Memory B cell (primary cell): Measurements from ENCODE around the gene ENG.

Source experiments
- ATAC-seq: fragments of 150-1000 bp; cut with Tn5 transposase; 2 replicates; pipeline ENCODE4 v1.10.0; 2021; ENCODE audit warnings: low read depth, mild to moderate bottlenecking, moderate library complexity
- DNase-seq, 2 donors: peaks; one replicate each; pipeline ENCODE4 v3.0.0; 2022; ENCODE audit warnings: low spot score in 2 of 2
- H3K27ac Mint-ChIP-seq: one replicate; pipeline ENCODE4 v1.8.0; 2022; ENCODE audit warnings: mild to moderate bottlenecking, moderate library complexity, mixed read lengths
- H3K27me3 Mint-ChIP-seq: one replicate; pipeline ENCODE4 v1.8.0; 2022; ENCODE audit warnings: mixed read lengths
- H3K36me3 Mint-ChIP-seq: one replicate; pipeline ENCODE4 v1.8.0; 2022; ENCODE audit warnings: mild to moderate bottlenecking, mixed read lengths
- H3K4me1 Mint-ChIP-seq: one replicate; pipeline ENCODE4 v1.8.0; 2022; ENCODE audit warnings: mixed read lengths
- H3K4me3 Mint-ChIP-seq: one replicate; pipeline ENCODE4 v1.8.0; 2022; ENCODE audit warnings: mild to moderate bottlenecking, moderate library complexity, mixed read lengths
- H3K9me3 Mint-ChIP-seq: one replicate; pipeline ENCODE4 v1.8.0; 2022; ENCODE audit warnings: mixed read lengths

Gene ENG

DNA sequence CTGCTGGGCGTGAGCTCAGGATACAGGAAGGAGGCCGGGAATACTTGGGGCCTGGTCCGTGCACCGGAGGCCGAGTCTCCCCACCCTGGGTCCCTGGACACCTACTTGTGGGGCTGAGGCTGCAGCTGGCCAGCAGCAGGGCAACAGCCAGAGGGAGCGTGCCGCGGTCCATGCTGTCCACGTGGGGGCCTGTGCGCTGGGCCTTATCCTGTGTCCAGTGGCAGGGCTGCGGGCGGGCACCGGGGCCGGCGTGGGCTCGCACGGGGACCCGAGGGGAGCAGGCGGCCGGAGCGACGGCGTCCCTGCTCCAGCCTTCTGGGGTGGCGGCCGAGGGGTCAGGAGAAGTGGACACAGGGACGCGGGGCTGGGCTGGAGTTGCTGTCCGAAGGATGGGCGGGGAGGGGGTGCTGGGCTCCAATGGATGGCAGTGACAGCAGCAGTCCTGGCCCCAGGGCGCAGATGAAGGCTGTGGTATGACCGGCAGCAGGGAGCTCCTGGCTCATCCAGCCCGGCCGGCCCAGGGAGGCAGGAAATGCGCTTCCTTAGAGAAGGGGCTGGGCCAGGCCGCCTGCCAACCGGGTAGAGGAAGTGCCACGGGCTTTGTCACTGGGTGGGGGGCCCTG lies at the start of gene ENG:
Gene ENG, minus strand, starts transcription at position 475 of the 623 bp plus-strand sequence. Its CDS starts 303 bp downstream, at position 172.
- ATAC-seq, result no peak

DNA sequence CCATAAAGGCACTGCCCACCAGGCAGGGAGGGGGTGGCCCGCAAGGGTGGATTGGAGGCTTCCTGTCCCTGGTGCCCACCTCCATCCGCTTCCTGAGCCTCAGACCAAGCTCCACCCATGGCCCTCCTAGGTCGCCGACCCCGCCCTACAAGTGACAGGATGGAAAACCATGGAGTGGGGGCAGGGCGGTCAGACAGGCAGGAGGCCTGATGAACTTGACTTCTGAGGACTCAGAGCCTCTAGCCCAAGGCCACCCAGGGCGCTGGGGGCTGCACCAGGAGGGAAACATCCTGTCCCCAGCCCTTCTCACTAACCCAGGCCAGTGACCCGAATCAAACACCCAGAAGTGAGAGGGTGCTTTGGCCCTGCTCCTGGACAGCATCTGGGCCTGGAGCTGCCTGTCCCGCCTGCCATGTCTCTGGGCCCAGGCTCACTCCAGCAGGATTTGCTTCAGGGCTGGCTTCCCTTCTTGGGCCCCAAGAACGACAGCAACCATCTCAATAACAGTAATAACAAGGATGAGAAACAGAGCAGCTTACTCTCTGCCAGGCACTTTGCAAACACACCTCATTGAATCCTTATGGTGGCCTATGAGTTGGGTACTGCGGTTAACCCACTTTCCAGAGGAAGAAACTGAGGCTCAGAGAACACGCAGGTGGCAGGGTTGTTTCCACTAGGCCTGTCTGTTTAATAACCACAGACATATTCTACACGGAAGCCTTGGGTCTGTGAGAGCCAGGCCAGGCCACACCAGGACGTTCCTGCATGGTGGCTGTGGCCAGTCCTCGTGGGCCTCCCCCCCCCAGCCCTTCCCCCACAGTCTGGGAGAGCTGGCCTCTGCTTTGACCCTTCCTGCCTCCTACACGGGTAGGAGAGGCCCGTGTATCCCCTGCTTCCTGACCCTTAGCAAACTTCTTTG lies 49.4 kb upstream of the ENG start:
- Mint-ChIP-seq H3K27me3 (no peaks in the 10 kb centered on the region), H3K9me3 (no peaks in the 10 kb centered on the region), H3K4me3 (peak overlapping the region; percentile 81), H3K27ac (peak overlapping the region; percentile 99), H3K36me3 (peaks cover 1% of the 10 kb centered on the region), H3K4me1 (peaks cover 33% of the 10 kb centered on the region)
- DNase-seq (no peak), ATAC-seq (no peak)

More for the DNA sequence above, at the start of gene ENG:
- DNase-seq, result no peak
- Mint-ChIP-seq H3K36me3 (peaks cover 2% of the 10 kb centered on the region), H3K27ac (peak within 1 kb of the TSS; percentile 77), H3K9me3 (peaks cover 2% of the 10 kb centered on the region), H3K27me3 (no peaks in the 10 kb centered on the region), H3K4me1 (peaks cover 7% of the 10 kb centered on the region), H3K4me3 (peak within 1 kb of the TSS; percentile 86)

DNA sequence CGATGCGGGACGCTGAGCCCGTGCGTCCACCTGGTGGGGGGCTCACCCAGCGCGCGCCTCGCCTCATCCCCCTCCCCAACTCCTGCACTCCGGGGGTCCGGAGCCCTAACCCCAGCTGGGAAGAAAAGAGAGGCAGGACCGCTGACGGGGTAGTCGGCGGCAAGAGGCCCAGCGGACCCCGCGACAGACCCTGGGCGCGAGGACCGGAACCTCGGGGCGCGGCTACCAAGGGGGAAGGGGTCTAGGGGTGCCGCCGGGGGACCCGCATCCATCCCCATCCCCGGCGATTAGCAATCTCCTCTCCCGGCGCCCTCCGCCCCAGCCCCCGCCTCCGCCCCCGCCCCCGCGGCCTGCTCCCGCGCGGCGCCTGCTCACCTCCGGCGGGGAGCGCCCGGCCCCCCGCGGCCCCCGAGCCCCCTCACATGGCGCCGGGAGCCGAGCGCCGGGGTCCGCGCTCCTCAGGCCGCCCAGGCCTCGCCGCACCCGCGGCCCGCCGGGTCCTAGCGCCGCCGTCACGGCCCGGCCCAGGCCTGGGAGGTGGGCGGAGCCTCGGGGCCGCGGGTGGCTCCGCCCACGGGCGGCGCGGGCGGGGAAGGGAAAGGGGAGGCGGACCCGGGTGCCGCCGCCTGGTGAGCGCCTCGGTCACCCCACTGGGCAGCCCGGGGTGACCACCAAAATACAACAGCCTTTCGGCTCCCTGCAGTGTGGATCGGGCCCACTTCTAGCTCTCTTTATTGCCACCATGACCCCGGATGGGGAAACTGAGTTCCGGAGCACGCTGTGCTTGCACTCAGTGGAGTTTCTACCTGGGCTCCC lies 44.9 kb upstream of the ENG start, which contains the start of gene ST6GALNAC6:
Gene ST6GALNAC6, minus strand, starts transcription at position 476 of the 816 bp plus-strand sequence. CDS start 1,622 bp downstream, outside the sequence.
- no peaks in the 10 kb centered on the region for H3K27me3 Mint-ChIP-seq
- DNase-seq (peak; percentile 69 to 78), ATAC-seq (peak; percentile 87)
- H3K27ac Mint-ChIP-seq, result peak within 1 kb of the TSS; percentile 84
- no peaks in the 10 kb centered on the region for H3K9me3 Mint-ChIP-seq
- H3K4me1 Mint-ChIP-seq, result peaks cover 27% of the 10 kb centered on the region
- H3K36me3 Mint-ChIP-seq, result peaks cover 21% of the 10 kb centered on the region
- peak within 1 kb of the TSS; percentile 89 for H3K4me3 Mint-ChIP-seq

DNA sequence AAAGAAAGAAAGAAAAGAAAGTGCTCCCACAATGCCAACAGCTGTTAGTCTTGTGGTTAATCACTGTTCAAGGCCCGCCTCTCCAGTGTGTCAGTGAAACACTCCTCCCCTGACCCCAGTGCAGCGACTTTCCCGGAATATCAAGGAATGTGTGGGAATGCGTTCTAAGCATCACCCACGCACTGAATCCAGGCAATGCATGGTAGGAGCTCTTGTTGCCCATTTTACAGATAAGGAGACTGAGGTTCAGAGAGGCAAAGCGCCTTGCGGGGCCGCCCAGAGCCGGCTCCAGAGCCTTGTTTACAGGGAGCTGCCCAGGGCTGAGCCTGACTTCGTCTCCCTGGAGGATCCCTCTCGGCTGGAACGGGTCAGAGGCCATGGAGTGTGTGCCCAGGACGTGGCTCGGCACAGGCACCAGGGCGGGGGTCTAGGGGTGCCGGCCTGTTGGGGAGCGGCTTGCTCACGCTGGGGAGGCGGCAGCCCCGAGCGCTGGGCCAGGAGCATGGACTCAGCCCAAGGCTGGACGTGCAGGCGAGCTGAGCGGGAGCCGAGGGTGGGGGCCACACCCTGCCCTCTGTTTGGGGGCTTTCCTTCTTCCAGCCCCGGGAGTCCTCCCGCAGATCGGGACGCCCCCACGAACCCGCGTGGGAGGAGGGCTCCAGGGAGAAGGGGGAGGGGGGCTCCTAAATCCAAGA lies 44.1 kb upstream of the ENG start:
- peak; percentile 3 for ATAC-seq
- no peaks in the 10 kb centered on the region for H3K9me3 Mint-ChIP-seq
- H3K27ac Mint-ChIP-seq, result peak overlapping the region; percentile 60
- H3K4me3 Mint-ChIP-seq, result peak overlapping the region; percentile 87
- peaks cover 23% of the 10 kb centered on the region for H3K4me1 Mint-ChIP-seq
- no peak for DNase-seq
- peaks cover 29% of the 10 kb centered on the region for H3K36me3 Mint-ChIP-seq
- no peaks in the 10 kb centered on the region for H3K27me3 Mint-ChIP-seq

DNA sequence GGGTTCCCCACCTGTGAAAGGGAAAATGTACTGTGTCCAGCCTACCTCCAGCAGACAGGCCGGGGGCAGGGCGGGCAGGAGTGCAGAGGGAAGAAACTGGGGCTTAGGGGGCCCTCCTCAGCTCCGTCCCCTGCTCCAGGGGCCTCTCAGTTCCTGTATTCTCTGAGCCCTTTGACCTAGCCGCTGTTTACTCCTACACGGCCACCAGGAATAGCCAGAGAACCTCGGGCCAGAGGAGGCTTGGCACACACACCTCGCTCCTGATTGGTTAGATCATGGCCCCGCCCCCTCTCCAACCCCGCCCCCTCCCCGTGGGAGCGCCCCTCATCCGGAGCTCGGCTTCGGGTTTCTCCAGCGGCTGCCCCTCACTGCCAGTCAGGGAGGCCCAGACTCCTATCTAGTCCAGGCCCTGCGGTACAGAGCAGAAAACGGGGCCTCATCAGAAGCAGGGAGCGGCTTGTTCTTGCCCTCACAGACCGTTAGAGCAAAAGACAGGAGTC lies 42.8 kb upstream of the ENG start:
- Mint-ChIP-seq H3K9me3 (no peaks in the 10 kb centered on the region), H3K4me3 (peak overlapping the region; percentile 58), H3K36me3 (peaks cover 39% of the 10 kb centered on the region), H3K27me3 (no peaks in the 10 kb centered on the region), H3K4me1 (peaks cover 17% of the 10 kb centered on the region), H3K27ac (no peak overlapping the region)
- ATAC-seq, result peak; percentile 10
- DNase-seq, result no peak

DNA sequence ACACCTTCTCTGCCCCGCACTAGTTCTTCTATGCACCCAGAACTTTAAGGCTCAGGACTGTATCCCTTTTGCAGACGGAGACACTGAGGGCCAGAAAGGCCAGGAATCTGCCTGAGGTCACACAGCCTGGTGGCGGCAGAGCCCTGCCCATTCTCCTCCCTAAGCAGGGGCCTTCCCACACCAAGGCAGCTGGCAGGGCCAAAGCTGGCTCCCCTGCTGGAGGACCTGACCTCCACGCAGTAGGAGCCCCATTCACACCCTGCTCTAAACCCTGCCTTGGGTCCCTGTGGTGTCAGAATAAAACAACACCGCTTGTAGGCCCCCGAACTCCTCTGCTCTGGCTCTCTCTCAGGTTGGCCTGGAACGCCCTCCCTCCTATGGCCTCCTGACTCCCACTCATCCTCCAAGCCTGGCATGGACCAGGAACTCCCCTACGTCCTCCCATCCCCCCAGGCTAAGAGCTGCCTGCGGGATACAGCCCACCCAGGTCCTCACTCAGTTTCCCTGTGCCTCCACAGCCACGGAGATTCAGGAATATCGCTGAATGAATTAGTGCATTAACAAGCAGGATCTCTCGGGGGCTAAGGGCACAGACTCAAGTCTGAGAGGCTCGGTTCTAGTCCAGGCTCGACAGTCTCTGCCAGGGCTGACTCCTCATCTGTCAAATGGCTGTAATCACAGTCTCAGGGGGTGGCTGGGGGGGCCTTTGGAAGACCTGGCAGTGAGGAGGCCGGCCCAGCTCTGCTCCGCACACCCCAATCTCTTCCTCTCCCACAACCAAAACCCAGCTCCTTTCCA lies 42.1 kb upstream of the ENG start:
- DNase-seq (no peak), ATAC-seq (no peak)
- H3K4me1 Mint-ChIP-seq, result peaks cover 17% of the 10 kb centered on the region
- no peaks in the 10 kb centered on the region for H3K9me3 Mint-ChIP-seq
- H3K4me3 Mint-ChIP-seq, result no peak overlapping the region
- peaks cover 39% of the 10 kb centered on the region for H3K36me3 Mint-ChIP-seq
- H3K27ac Mint-ChIP-seq, result no peak overlapping the region
- no peaks in the 10 kb centered on the region for H3K27me3 Mint-ChIP-seq

DNA sequence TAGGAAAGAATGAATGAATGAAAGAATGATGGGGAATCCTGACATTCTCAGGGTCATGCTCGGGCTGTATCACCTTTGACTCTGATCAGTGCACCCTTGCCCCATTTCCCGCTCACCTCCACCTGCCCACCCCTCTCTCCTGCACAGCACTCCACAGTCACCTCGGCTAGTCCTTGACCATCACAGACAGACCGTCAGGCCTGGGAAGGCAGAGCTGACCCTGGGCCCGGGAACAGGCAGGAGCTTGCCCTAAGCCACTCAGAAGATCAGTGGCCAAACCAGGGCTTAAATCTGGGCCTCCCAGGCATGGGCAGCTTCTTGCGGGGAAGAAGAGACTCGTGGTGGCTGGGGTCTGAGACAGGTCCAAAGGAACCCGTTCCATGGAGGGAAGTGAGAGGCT lies 41.4 kb upstream of the ENG start:
- Mint-ChIP-seq H3K27ac (no peak overlapping the region), H3K4me3 (no peak overlapping the region), H3K9me3 (no peaks in the 10 kb centered on the region), H3K36me3 (peaks cover 44% of the 10 kb centered on the region), H3K27me3 (no peaks in the 10 kb centered on the region), H3K4me1 (peaks cover 16% of the 10 kb centered on the region)
- DNase-seq (no peak), ATAC-seq (no peak)

DNA sequence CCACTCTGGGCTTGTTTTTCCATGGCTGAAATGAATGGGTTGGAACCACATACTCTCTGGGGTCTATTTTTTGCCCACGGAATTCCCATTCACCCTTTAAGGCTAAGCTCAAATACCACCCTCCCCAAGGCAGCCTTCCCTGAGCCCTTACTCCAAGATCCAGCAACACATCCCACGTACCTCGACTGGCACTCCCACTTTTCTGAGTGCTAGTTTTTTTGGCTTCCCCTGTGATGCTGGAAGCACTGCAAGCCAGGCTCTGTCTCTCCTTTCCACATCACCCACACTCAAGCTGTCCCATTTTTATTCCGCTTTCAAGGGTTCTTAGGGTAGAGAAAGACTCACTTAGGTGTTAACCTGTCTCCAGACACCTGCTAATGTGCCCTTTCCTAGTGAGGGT lies 38.9 kb upstream of the ENG start:
- no peaks in the 10 kb centered on the region for H3K27me3 Mint-ChIP-seq

DNA sequence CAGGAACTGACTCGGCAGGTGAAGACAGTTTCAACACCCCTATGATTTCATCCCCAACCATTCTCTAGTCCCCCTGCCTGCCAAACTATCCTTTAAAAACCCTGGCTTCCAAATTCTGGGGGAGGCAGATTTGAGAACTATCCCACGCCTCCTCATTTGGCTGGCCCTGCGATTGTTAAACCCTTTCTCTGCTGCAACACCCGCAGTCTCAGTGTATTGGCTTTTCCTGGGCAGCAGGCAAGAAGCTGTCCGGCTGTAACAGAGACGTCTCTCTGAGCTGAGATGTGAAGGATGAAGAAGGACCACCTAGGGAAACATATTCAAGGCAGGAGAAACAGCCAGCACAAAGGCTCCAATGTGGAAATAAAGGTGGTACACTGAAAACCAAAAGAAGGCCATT lies 38.4 kb upstream of the ENG start:
- DNase-seq (no peak), ATAC-seq (no peak)
- no peak overlapping the region for H3K4me3 Mint-ChIP-seq
- peaks cover 51% of the 10 kb centered on the region for H3K36me3 Mint-ChIP-seq
- no peaks in the 10 kb centered on the region for H3K9me3 Mint-ChIP-seq
- H3K27me3 Mint-ChIP-seq, result no peaks in the 10 kb centered on the region
- H3K4me1 Mint-ChIP-seq, result peaks cover 11% of the 10 kb centered on the region
- no peak overlapping the region for H3K27ac Mint-ChIP-seq

More for the DNA sequence above, 38.9 kb upstream of the ENG start:
- no peak overlapping the region for H3K27ac Mint-ChIP-seq
- peaks cover 50% of the 10 kb centered on the region for H3K36me3 Mint-ChIP-seq
- peaks cover 13% of the 10 kb centered on the region for H3K4me1 Mint-ChIP-seq
- DNase-seq, result no peak
- no peak overlapping the region for H3K4me3 Mint-ChIP-seq
- ATAC-seq, result no peak
- no peaks in the 10 kb centered on the region for H3K9me3 Mint-ChIP-seq

DNA sequence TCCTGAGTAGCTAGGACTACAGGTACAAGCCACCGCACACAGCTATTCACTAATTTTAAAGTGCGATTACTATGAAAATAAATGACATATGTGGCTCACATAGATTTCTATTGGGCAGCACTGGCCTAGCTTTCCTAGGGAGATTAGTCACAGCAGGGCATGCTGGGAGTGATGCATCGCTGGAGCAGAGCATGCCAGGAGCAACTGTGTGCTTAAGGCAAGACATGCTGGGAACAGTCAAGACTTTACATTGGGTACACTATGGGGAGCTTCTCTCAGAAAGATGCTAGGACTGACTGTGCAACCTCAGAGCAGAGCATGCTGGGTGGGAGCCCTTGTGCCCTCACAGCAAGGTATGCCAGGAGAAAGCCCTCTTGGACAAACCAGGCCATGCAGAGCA lies 35.6 kb upstream of the ENG start:
- peaks cover 47% of the 10 kb centered on the region for H3K36me3 Mint-ChIP-seq
- no peak overlapping the region for H3K4me3 Mint-ChIP-seq
- no peak for DNase-seq
- H3K4me1 Mint-ChIP-seq, result peaks cover 10% of the 10 kb centered on the region
- ATAC-seq, result no peak
- H3K27ac Mint-ChIP-seq, result no peak overlapping the region
- no peaks in the 10 kb centered on the region for H3K27me3 Mint-ChIP-seq
- no peaks in the 10 kb centered on the region for H3K9me3 Mint-ChIP-seq

DNA sequence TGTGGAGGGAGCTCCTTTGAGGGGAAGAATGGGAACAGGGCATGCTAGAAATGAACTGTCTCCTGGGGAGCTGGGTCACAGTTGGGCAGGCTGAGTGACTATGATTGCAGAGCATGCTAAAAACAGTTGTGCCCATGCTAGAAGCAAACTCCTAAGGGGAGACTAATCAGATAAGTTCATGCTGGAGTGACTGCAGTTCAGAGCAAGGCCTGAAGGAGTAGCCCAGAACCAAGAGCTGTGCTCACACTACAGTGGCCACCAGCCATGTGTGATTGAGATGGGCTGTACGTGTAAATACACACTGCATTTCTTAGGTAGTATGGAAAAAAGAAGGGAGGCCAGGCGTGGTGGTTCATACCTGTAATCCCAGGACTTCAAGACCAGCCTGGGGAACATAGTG lies 33.3 kb upstream of the ENG start:
- ATAC-seq (peak; percentile 64), DNase-seq (no peak)
- H3K27ac Mint-ChIP-seq, result no peak overlapping the region
- H3K4me3 Mint-ChIP-seq, result no peak overlapping the region
- no peaks in the 10 kb centered on the region for H3K9me3 Mint-ChIP-seq
- peaks cover 14% of the 10 kb centered on the region for H3K4me1 Mint-ChIP-seq
- H3K36me3 Mint-ChIP-seq, result peaks cover 26% of the 10 kb centered on the region
- no peaks in the 10 kb centered on the region for H3K27me3 Mint-ChIP-seq

DNA sequence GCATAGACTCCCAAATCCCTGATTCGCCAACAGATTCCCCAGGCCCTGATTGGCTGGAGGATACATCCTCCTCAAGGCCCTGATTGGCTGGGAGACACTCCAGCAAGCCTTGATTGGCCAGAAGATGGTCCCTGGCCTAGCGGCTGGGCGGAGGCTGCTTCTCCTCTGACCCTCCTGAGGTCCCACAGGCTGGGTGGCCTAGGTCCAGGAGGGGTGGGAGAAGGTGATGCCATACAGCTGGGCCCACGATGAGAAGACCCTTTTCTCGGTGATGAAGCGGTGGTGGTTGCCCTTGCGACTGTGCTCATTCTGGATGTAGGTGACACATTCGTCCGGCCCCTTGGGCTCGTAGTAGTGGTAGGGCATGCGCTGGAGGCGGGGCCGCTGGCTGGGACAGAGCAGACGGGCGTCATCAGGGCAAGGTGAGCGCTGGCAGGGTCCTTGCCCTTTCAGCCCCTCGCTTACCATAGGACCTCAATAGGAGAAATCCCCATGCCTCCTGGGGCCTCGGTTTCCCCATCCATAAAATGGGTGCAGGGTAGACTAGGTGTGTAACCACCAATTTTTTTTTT lies 32.0 kb upstream of the ENG start:
- peaks cover 18% of the 10 kb centered on the region for H3K4me1 Mint-ChIP-seq
- ATAC-seq (no peak), DNase-seq (no peak)
- H3K27me3 Mint-ChIP-seq, result no peaks in the 10 kb centered on the region
- no peak overlapping the region for H3K27ac Mint-ChIP-seq
- H3K36me3 Mint-ChIP-seq, result peaks cover 22% of the 10 kb centered on the region
- H3K9me3 Mint-ChIP-seq, result no peaks in the 10 kb centered on the region
- no peak overlapping the region for H3K4me3 Mint-ChIP-seq
